ENCODE measurements around the gene MRPS15.

DNA sequence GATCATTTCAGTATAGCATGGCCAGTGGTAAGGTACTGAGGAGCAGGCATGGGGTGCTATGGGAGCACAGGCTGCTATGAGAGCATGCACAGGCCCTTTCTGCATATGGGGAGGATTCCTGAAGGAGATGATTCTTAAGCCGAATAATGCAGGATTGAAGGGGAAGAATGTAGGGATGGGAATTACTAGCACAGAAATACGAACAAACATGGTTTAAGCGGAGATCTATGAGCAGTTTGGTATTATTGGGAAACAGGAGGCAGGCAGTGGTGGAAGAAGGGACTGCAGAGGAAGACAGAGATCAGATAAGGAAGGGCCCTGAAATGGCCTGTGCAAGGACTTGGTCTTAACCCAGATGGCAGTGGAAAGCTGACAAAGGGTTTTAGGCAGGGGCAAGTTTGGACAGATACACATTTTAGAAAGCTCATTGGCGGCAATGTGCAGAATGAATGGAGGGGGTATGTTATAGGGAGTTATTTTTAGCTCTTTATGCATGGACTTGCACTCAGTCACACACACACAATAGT is 15.6 kb downstream of the MRPS15 start:
- TF ChIP-seq, protein P1, sequence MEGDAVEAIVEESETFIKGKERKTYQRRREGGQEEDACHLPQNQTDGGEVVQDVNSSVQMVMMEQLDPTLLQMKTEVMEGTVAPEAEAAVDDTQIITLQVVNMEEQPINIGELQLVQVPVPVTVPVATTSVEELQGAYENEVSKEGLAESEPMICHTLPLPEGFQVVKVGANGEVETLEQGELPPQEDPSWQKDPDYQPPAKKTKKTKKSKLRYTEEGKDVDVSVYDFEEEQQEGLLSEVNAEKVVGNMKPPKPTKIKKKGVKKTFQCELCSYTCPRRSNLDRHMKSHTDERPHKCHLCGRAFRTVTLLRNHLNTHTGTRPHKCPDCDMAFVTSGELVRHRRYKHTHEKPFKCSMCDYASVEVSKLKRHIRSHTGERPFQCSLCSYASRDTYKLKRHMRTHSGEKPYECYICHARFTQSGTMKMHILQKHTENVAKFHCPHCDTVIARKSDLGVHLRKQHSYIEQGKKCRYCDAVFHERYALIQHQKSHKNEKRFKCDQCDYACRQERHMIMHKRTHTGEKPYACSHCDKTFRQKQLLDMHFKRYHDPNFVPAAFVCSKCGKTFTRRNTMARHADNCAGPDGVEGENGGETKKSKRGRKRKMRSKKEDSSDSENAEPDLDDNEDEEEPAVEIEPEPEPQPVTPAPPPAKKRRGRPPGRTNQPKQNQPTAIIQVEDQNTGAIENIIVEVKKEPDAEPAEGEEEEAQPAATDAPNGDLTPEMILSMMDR (IDR thresholded peaks at IDR 0.05; ENCODE audit: insufficient read depth, low read length), result no peak
- TF ChIP-seq, protein P2, sequence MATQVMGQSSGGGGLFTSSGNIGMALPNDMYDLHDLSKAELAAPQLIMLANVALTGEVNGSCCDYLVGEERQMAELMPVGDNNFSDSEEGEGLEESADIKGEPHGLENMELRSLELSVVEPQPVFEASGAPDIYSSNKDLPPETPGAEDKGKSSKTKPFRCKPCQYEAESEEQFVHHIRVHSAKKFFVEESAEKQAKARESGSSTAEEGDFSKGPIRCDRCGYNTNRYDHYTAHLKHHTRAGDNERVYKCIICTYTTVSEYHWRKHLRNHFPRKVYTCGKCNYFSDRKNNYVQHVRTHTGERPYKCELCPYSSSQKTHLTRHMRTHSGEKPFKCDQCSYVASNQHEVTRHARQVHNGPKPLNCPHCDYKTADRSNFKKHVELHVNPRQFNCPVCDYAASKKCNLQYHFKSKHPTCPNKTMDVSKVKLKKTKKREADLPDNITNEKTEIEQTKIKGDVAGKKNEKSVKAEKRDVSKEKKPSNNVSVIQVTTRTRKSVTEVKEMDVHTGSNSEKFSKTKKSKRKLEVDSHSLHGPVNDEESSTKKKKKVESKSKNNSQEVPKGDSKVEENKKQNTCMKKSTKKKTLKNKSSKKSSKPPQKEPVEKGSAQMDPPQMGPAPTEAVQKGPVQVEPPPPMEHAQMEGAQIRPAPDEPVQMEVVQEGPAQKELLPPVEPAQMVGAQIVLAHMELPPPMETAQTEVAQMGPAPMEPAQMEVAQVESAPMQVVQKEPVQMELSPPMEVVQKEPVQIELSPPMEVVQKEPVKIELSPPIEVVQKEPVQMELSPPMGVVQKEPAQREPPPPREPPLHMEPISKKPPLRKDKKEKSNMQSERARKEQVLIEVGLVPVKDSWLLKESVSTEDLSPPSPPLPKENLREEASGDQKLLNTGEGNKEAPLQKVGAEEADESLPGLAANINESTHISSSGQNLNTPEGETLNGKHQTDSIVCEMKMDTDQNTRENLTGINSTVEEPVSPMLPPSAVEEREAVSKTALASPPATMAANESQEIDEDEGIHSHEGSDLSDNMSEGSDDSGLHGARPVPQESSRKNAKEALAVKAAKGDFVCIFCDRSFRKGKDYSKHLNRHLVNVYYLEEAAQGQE (IDR thresholded peaks at IDR 0.05; ENCODE audit: insufficient replicate concordance, low read depth), result no peak
- TF ChIP-seq POLR2AphosphoS5 (IDR thresholded peaks at IDR 0.05; ENCODE audit: low read depth) (no peak), GABPA (IDR thresholded peaks at IDR 0.05; ENCODE audit: low read depth) (no peak)

All from HL-60 (cell line).